Keratinocyte (primary cell): ENCODE results near the gene CBARP. TPM values are rescaled to one million over a fixed set of nuclear protein-coding genes. Genes with fewer than 3 reads are reported as not detected.

Experiments
- DNase-seq: peaks from one replicate; pipeline ENCODE4 v3.0.0-alpha.2; 2011; ENCODE audit warnings: low read depth, missing footprints, low spot score
- FAIRE-seq: peaks from 2 replicates; lab custom pipeline; 2011; peaks lifted over from hg19 to GRCh38; lab: Jason Lieb, UNC
- H2AFZ ChIP-seq: 2 replicates; pipeline ENCODE4 v1.6.0; 2012; ENCODE audit warnings: low read length, control low read depth, inconsistent platforms; ENCODE audit not compliant: control insufficient read depth
- H3K27ac ChIP-seq: 2 replicates; pipeline ENCODE4 v1.5.1; 2011; ENCODE audit warnings: low read length; ENCODE audit not compliant: control insufficient read depth, insufficient read depth
- H3K27me3 ChIP-seq: 3 replicates; pipeline ENCODE4 v1.6.0; 2011; ENCODE audit warnings: low read length; ENCODE audit not compliant: control insufficient read depth, insufficient read depth; ENCODE audit errors: extremely low read depth
- H3K36me3 ChIP-seq, 2 experiments: 2 replicates in 1 of 2; 3 replicates in 1 of 2; pipeline ENCODE4 v1.5.1; 2011; ENCODE audit warnings: low read length in 2 of 2, mild to moderate bottlenecking in 1 of 2; ENCODE audit not compliant: control insufficient read depth in 2 of 2, insufficient read depth in 2 of 2; ENCODE audit errors: extremely low read depth in 1 of 2
- H3K4me1 ChIP-seq: 3 replicates; pipeline ENCODE4 v1.5.1; 2011; ENCODE audit warnings: low read length; ENCODE audit not compliant: control insufficient read depth, insufficient read depth; ENCODE audit errors: extremely low read depth
- H3K4me2 ChIP-seq: 3 replicates; pipeline ENCODE4 v1.6.0; 2011; ENCODE audit warnings: low read depth, low read length; ENCODE audit not compliant: control insufficient read depth, insufficient read depth; ENCODE audit errors: extremely low read depth
- H3K4me3 ChIP-seq, 3 experiments: fragments of 200-600 bp in 1 of 3; sonication (generic) in 1 of 3; 2 replicates in 2 of 3; 3 replicates in 1 of 3; pipeline ENCODE4 v1.5.1; 2011 to 2016; ENCODE audit warnings: low read length in 3 of 3, mild to moderate bottlenecking in 3 of 3, control low read depth in 2 of 3, inconsistent platforms in 1 of 3, low read depth in 1 of 3, mixed read lengths in 1 of 3, mixed run types in 1 of 3, moderate library complexity in 1 of 3; ENCODE audit not compliant: control insufficient read depth in 2 of 3, insufficient read depth in 2 of 3; ENCODE audit errors: extremely low read depth in 1 of 3
- H3K79me2 ChIP-seq: 2 replicates; pipeline ENCODE4 v1.6.0; 2012; ENCODE audit warnings: low read length; ENCODE audit not compliant: control insufficient read depth, insufficient read depth
- H3K9ac ChIP-seq: 3 replicates; pipeline ENCODE4 v1.6.0; 2011; ENCODE audit warnings: low read length; ENCODE audit not compliant: control insufficient read depth, insufficient read depth; ENCODE audit errors: extremely low read depth
- H3K9me1 ChIP-seq: 3 replicates; pipeline ENCODE4 v1.6.0; 2011; ENCODE audit warnings: low read length; ENCODE audit not compliant: control insufficient read depth, insufficient read depth; ENCODE audit errors: extremely low read depth
- H3K9me3 ChIP-seq: 2 replicates; pipeline ENCODE4 v1.5.1; 2012; ENCODE audit warnings: low read depth, low read length; ENCODE audit not compliant: control insufficient read depth
- H4K20me1 ChIP-seq: 3 replicates; pipeline ENCODE4 v1.6.0; 2011; ENCODE audit warnings: low read length; ENCODE audit not compliant: control insufficient read depth, insufficient read depth; ENCODE audit errors: extremely low read depth
- EZH2 ChIP-seq: IDR thresholded peaks from one replicate; pipeline ENCODE4 v1.6.1; 2012; ENCODE audit warnings: inconsistent platforms, mild to moderate bottlenecking, low read length, moderate library complexity
- dilution Hi-C: fragments of 300-500 bp; cut with MboI; formaldehyde crosslinking; loops from one replicate; pipeline ENCODE4 v1.7.0; 2020; ENCODE audit warnings: low sequenced_read_pairs; ENCODE audit not compliant: extremely low pct_ligation_motif_present
- polyA plus RNA-seq, 5 experiments: library from polyadenylated mRNA; depleted of rRNA in 3 of 5; stranded (reverse) in 3 of 5; stranded (forward) in 1 of 5; unstranded in 1 of 5; fragments of >200 nt; gene quantifications; 1 replicate in 1 of 5; 2 replicates in 3 of 5; 3 replicates in 1 of 5; pipeline versions ENCODE4 v1.2.1 to v1.2.3, GENCODE V29; 2011 to 2012; ENCODE audit warnings: missing spikeins in 2 of 5, low read depth in 1 of 5, low replicate concordance in 1 of 5
- TF ChIP-seq, protein P1 (sequence below), 3 experiments: IDR thresholded peaks in 1 of 3; conservative IDR thresholded peaks in 1 of 3; optimal IDR thresholded peaks in 1 of 3; 2 replicates in 2 of 3; 3 replicates in 1 of 3; pipeline versions ENCODE3 to v1.5.1; 2011; ENCODE audit warnings: low read length in 3 of 3, mild to moderate bottlenecking in 3 of 3, moderate library complexity in 2 of 3, control low read depth in 1 of 3, inconsistent platforms in 1 of 3; ENCODE audit not compliant: insufficient read depth in 2 of 3; ENCODE audit errors: extremely low read depth in 1 of 3

The CBARP gene
- polyA plus RNA-seq, 1 donor (not counting 4 experiments of a cell fraction or from before 2014, with no cell fraction given) = 0.93 TPM

DNA sequence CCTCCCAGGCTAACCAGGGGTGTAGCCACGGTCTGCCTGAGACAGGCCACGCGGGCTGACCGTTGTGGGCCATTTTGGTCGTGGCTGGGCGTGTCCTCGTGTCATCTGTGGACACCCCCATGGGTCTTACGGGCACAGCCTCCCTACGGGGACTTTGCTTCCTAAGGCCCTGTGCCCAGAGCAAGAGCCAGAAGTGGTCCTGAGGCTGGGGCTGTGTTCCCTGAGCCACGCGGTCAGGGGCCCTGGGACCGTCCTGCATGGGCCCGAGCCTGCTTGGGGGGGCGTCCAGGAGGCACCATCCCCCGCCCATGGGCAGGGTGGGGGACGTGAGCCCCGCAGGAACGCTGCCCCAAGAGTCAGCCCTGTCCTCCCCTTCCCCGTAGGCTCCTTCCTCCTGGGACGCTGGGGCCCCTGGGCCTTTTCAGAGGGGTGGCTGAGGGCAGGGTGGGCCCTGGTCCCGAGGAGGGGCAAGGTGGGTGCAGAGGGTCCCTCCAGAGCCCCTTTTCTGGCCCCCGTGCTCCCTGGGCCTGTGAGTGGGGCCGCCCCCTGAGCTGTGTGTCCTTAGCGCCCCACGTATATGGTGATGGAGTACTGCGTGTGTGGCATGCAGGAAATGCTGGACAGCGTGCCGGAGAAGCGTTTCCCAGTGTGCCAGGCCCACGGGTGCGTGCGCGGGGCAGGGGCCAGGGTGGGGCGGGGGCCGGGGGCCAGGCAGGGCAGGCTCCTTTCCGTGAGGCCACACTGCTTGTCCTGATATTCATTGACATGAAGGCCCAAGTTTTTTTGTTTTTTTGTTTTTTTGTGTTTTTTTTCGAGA lies 18.8 kb downstream of the CBARP start:
- Histone ChIP-seq H3K9me3 (no peaks in the 10 kb centered on the region), H4K20me1 (peaks cover 5% of the 10 kb centered on the region), H3K9me1 (no peaks in the 10 kb centered on the region), H3K4me3 (no peak overlapping the region), H3K27ac (no peak overlapping the region), H3K4me2 (no peak overlapping the region), H3K4me1 (peaks cover 26% of the 10 kb centered on the region), H3K36me3 (peaks cover 19 to 30% of the 10 kb centered on the region in 2 experiments), H3K9ac (no peak overlapping the region), H3K79me2 (peaks cover 54% of the 10 kb centered on the region), H2AFZ (no peak overlapping the region), H3K27me3 (no peaks in the 10 kb centered on the region)
- no peak for DNase-seq
- FAIRE-seq = no peak
- TF ChIP-seq EZH2 = no peak
- TF ChIP-seq, protein P1, sequence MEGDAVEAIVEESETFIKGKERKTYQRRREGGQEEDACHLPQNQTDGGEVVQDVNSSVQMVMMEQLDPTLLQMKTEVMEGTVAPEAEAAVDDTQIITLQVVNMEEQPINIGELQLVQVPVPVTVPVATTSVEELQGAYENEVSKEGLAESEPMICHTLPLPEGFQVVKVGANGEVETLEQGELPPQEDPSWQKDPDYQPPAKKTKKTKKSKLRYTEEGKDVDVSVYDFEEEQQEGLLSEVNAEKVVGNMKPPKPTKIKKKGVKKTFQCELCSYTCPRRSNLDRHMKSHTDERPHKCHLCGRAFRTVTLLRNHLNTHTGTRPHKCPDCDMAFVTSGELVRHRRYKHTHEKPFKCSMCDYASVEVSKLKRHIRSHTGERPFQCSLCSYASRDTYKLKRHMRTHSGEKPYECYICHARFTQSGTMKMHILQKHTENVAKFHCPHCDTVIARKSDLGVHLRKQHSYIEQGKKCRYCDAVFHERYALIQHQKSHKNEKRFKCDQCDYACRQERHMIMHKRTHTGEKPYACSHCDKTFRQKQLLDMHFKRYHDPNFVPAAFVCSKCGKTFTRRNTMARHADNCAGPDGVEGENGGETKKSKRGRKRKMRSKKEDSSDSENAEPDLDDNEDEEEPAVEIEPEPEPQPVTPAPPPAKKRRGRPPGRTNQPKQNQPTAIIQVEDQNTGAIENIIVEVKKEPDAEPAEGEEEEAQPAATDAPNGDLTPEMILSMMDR (optimal IDR thresholded peaks at IDR 0.05 in 1 of 3, IDR thresholded peaks at IDR 0.05 in 1 of 3, conservative IDR thresholded peaks at IDR 0.05 in 1 of 3; ENCODE audit: extremely low read depth in 1 of 3, insufficient read depth in 2 of 3, low read length in 3 of 3) = no peak
- dilution Hi-C loops = no loop called here

DNA sequence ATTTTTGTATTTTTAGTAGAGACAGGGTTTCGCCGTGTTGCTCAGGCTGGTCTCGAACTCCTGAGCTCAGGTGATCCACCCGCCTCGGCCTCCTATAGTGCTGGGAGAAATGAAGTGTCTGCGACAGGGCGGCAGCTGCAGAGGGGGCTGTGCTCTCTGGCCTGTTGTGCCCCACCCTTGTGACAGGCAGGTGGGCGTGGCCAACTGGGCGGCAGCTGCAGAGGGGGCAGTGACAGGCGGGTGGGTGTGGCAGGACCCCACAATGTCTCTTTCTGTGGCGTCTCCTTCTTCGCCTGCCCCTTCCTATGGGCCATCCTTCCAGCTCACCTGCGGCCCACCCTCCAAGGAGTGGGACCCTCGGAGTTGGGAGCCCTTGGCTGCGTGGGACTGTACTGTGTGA lies 20.4 kb downstream of the CBARP start:
- Histone ChIP-seq H3K4me3 (no peak overlapping the region), H3K27ac (no peak overlapping the region), H3K9me3 (no peaks in the 10 kb centered on the region), H4K20me1 (peaks cover 5% of the 10 kb centered on the region), H3K36me3 (peaks cover 17 to 22% of the 10 kb centered on the region in 2 experiments), H3K79me2 (peaks cover 64% of the 10 kb centered on the region), H2AFZ (no peak overlapping the region), H3K4me1 (peaks cover 35% of the 10 kb centered on the region), H3K9ac (no peak overlapping the region), H3K9me1 (no peaks in the 10 kb centered on the region), H3K4me2 (no peak overlapping the region), H3K27me3 (no peaks in the 10 kb centered on the region)
- no peak for FAIRE-seq
- no peak for DNase-seq
- TF ChIP-seq, protein P1 (optimal IDR thresholded peaks at IDR 0.05 in 1 of 3, IDR thresholded peaks at IDR 0.05 in 1 of 3, conservative IDR thresholded peaks at IDR 0.05 in 1 of 3; ENCODE audit: extremely low read depth in 1 of 3, insufficient read depth in 2 of 3, low read length in 3 of 3) = no peak
- TF ChIP-seq EZH2 = no peak
- dilution Hi-C loops = no loop called here
